HG03469 (cell line): ENCODE data around the gene TPD52L2.
"Not testable (repeated sequence)": the region's sequence is repeated elsewhere in the genome, so short reads cannot be mapped to it uniquely, and the experiment has no call there.

Experiments
- ATAC-seq: cut with Tn5 transposase; IDR thresholded peaks from one replicate; pipeline ENCODE4 v1.9.1; 2021; ENCODE audit warnings: mild to moderate bottlenecking, moderate library complexity, moderate number of reproducible peaks; ENCODE audit not compliant: unreplicated experiment

The TPD52L2 gene

GRCh38 chr20:63878899-63879663 is 14.0 kb downstream of the TPD52L2 start:
- no peak for ATAC-seq

GRCh38 chr20:63880901-63881300 is 15.8 kb downstream of the TPD52L2 start:
- ATAC-seq: not testable (repeated sequence)

- ATAC-seq: no peak
Observed at GRCh38 chr20:63881451-63882226, 16.6 kb downstream of the TPD52L2 start.

- ATAC-seq: no peak
Observed at GRCh38 chr20:63882257-63883200, 17.5 kb downstream of the TPD52L2 start.

GRCh38 chr20:63883201-63883593 is 18.1 kb downstream of the TPD52L2 start:
- ATAC-seq: no peak

- ATAC-seq: no peak
Observed at GRCh38 chr20:63884506-63885263, 19.6 kb downstream of the TPD52L2 start.

- ATAC-seq: no peak
Observed at GRCh38 chr20:63885264-63886053, 20.4 kb downstream of the TPD52L2 start.

- ATAC-seq: no peak
Observed at GRCh38 chr20:63886054-63886419, 21.0 kb downstream of the TPD52L2 start.

GRCh38 chr20:63886921-63887320 is 21.9 kb downstream of the TPD52L2 start:
- no peak for ATAC-seq

- no peak for ATAC-seq
Observed at GRCh38 chr20:63889241-63890200, 24.5 kb downstream of the TPD52L2 start.

GRCh38 chr20:63890201-63890576 is 25.1 kb downstream of the TPD52L2 start:
- ATAC-seq: no peak

GRCh38 chr20:63890616-63891015 is 25.5 kb downstream of the TPD52L2 start:
- ATAC-seq: no peak

- ATAC-seq: no peak
Observed at GRCh38 chr20:63891061-63892002, 26.3 kb downstream of the TPD52L2 start.

GRCh38 chr20:63892402-63892801 is 27.3 kb downstream of the TPD52L2 start:
- ATAC-seq: no peak

- ATAC-seq: no peak
Observed at GRCh38 chr20:63893999-63894357, 28.9 kb downstream of the TPD52L2 start.

GRCh38 chr20:63894358-63895201 is 29.5 kb downstream of the TPD52L2 start, which contains the start of gene DNAJC5:
DNAJC5 (plus strand) TSS chr20:63895126; CDS start chr20:63928346, 33,220 bp downstream.
- peak; percentile 69 for ATAC-seq
